Trophoblast cell (in vitro differentiated cells and primary cell): ENCODE results near the gene ACOX3.
A peak's percentile ranks its signal among the peaks of the same experiment; 100 is the strongest.

ENCODE experiments used
- DNase-seq, 2 donors: peaks; one replicate each; pipeline ENCODE4 v3.0.0-alpha.2; 2016
- H2AFZ ChIP-seq: 2 replicates; pipeline ENCODE4 v1.6.1; 2013; ENCODE audit warnings: low read length, moderate library complexity, mild to moderate bottlenecking; ENCODE audit not compliant: insufficient read depth, poor library complexity
- H2AK5ac ChIP-seq: 2 replicates; pipeline ENCODE4 v1.6.1; 2013; ENCODE audit warnings: mild to moderate bottlenecking, low read length
- H2BK120ac ChIP-seq: 2 replicates; pipeline ENCODE4 v1.6.1; 2013; ENCODE audit warnings: low read length, mild to moderate bottlenecking, moderate library complexity; ENCODE audit not compliant: insufficient read depth, poor library complexity
- H2BK12ac ChIP-seq: 2 replicates; pipeline ENCODE4 v1.6.1; 2013; ENCODE audit warnings: mild to moderate bottlenecking, low read length, moderate library complexity
- H2BK5ac ChIP-seq: 2 replicates; pipeline ENCODE4 v1.6.1; 2013; ENCODE audit warnings: low read length, low read depth, moderate library complexity, mild to moderate bottlenecking; ENCODE audit not compliant: poor library complexity
- H3K14ac ChIP-seq: 2 replicates; pipeline ENCODE4 v1.6.1; 2013; ENCODE audit warnings: mild to moderate bottlenecking, low read length
- H3K18ac ChIP-seq: 2 replicates; pipeline ENCODE4 v1.6.1; 2013; ENCODE audit warnings: mild to moderate bottlenecking, low read length
- H3K23ac ChIP-seq: 2 replicates; pipeline ENCODE4 v1.6.1; 2013; ENCODE audit warnings: low read length
- H3K27ac ChIP-seq: 2 replicates; pipeline ENCODE4 v1.5.1; 2013; ENCODE audit warnings: low read depth, mild to moderate bottlenecking, inconsistent platforms, low read length, moderate library complexity
- H3K27me3 ChIP-seq: 2 replicates; pipeline ENCODE4 v1.6.1; 2013; ENCODE audit warnings: inconsistent platforms, mild to moderate bottlenecking, low read length, moderate library complexity; ENCODE audit not compliant: insufficient read depth
- H3K36me3 ChIP-seq, 2 experiments: 1 replicate in 1 of 2; 2 replicates in 1 of 2; pipeline ENCODE4 v1.6.1; 2013; ENCODE audit warnings: low read length in 2 of 2, mild to moderate bottlenecking in 2 of 2, moderate library complexity in 1 of 2; ENCODE audit not compliant: insufficient read depth in 2 of 2, control insufficient read depth in 1 of 2
- H3K4ac ChIP-seq: 2 replicates; pipeline ENCODE4 v1.6.1; 2013; ENCODE audit warnings: low read depth, mild to moderate bottlenecking, low read length, moderate library complexity
- H3K4me1 ChIP-seq, 2 experiments: 1 replicate in 1 of 2; 2 replicates in 1 of 2; pipeline ENCODE4 v1.6.1; 2013; ENCODE audit warnings: low read length in 2 of 2, mild to moderate bottlenecking in 2 of 2, moderate library complexity in 1 of 2; ENCODE audit not compliant: insufficient read depth in 2 of 2, control insufficient read depth in 1 of 2
- H3K4me2 ChIP-seq: 2 replicates; pipeline ENCODE4 v1.6.1; 2013; ENCODE audit warnings: inconsistent platforms, mild to moderate bottlenecking, low read length, moderate library complexity
- H3K4me3 ChIP-seq: 2 replicates; pipeline ENCODE4 v1.5.1; 2013; ENCODE audit warnings: mild to moderate bottlenecking, low read depth, low read length, inconsistent platforms
- H3K79me1 ChIP-seq: one replicate; pipeline ENCODE4 v1.6.1; 2013; ENCODE audit warnings: low read length
- H3K79me2 ChIP-seq: 2 replicates; pipeline ENCODE4 v1.6.1; 2013; ENCODE audit warnings: low read length, mild to moderate bottlenecking; ENCODE audit not compliant: control insufficient read depth, insufficient read depth, poor library complexity
- H3K9ac ChIP-seq: 2 replicates; pipeline ENCODE4 v1.6.1; 2013; ENCODE audit warnings: mild to moderate bottlenecking, low read length
- H3K9me3 ChIP-seq: 2 replicates; pipeline ENCODE4 v1.6.1; 2013; ENCODE audit warnings: low read depth, mild to moderate bottlenecking, control low read depth, inconsistent platforms, low read length; ENCODE audit not compliant: insufficient read depth
- H4K12ac ChIP-seq: 2 replicates; pipeline ENCODE4 v1.6.1; 2013; ENCODE audit warnings: low read depth, mild to moderate bottlenecking, low read length, moderate library complexity
- H4K8ac ChIP-seq: 2 replicates; pipeline ENCODE4 v1.6.1; 2013; ENCODE audit warnings: low read depth, mild to moderate bottlenecking, low read length, moderate library complexity
- H4K91ac ChIP-seq: one replicate; pipeline ENCODE4 v1.6.1; 2013; ENCODE audit warnings: low read depth, mild to moderate bottlenecking, low read length, moderate library complexity
- WGBS: extraction: QIAGEN DNeasy Blood & Tissue Kit; methylation state at CpG from one replicate; pipeline ENCODE4 v1.1.7; 2013; ENCODE audit warnings: missing lambda C conversion rate; ENCODE audit not compliant: insufficient read length, insufficient coverage; ENCODE audit errors: extremely low coverage; 5-methylcytosine and 5-hydroxymethylcytosine counted together

The ACOX3 gene

GRCh38 chr4:8403173-8403753 is 37.3 kb downstream of the ACOX3 start:
- peaks cover 2% of the 10 kb centered on the region for H3K79me1 ChIP-seq
- H3K9me3 ChIP-seq, result no peaks in the 10 kb centered on the region
- no peaks in the 10 kb centered on the region for H3K4me1 ChIP-seq
- no peak overlapping the region for H4K8ac ChIP-seq
- H3K23ac ChIP-seq, result no peak overlapping the region
- peak; percentile 79 to 89 for DNase-seq
- H3K4me2 ChIP-seq, result no peak overlapping the region
- no peaks in the 10 kb centered on the region for H3K79me2 ChIP-seq
- H2BK120ac ChIP-seq, result no peak overlapping the region
- peaks cover 37 to 46% of the 10 kb centered on the region in 2 experiments for H3K36me3 ChIP-seq
- no peak overlapping the region for H4K91ac ChIP-seq
- no peak overlapping the region for H3K18ac ChIP-seq
- H2BK12ac ChIP-seq, result no peak overlapping the region
- no peak overlapping the region for H4K12ac ChIP-seq
- H3K4ac ChIP-seq, result no peak overlapping the region
- WGBS, result no CpG with 5 or more reads among the region's 12 CpGs
- no peak overlapping the region for H3K14ac ChIP-seq
- H2AFZ ChIP-seq, result no peak overlapping the region
- H3K27me3 ChIP-seq, result no peaks in the 10 kb centered on the region
- no peak overlapping the region for H3K9ac ChIP-seq
- H2AK5ac ChIP-seq, result no peak overlapping the region
- no peak overlapping the region for H3K27ac ChIP-seq
- no peak overlapping the region for H2BK5ac ChIP-seq
- no peak overlapping the region for H3K4me3 ChIP-seq

GRCh38 chr4:8402640-8403039 is 37.9 kb downstream of the ACOX3 start:
- peak overlapping the region; percentile 5 for H3K18ac ChIP-seq
- H2BK5ac ChIP-seq, result no peak overlapping the region
- peaks cover 2% of the 10 kb centered on the region for H3K79me1 ChIP-seq
- H3K14ac ChIP-seq, result no peak overlapping the region
- H3K9me3 ChIP-seq, result no peaks in the 10 kb centered on the region
- H3K9ac ChIP-seq, result no peak overlapping the region
- DNase-seq, result no peak
- H2BK12ac ChIP-seq, result peak overlapping the region; percentile 2
- H3K27me3 ChIP-seq, result no peaks in the 10 kb centered on the region
- no peaks in the 10 kb centered on the region for H3K79me2 ChIP-seq
- H4K8ac ChIP-seq, result no peak overlapping the region
- peaks cover 0 to under 1% of the 10 kb centered on the region in 2 experiments for H3K4me1 ChIP-seq
- H4K91ac ChIP-seq, result no peak overlapping the region
- H3K27ac ChIP-seq, result no peak overlapping the region
- peak overlapping the region; percentile 1 for H3K4ac ChIP-seq
- no peak overlapping the region for H3K4me2 ChIP-seq
- no CpG with 5 or more reads among the region's 14 CpGs for WGBS
- no peak overlapping the region for H2AFZ ChIP-seq
- H3K23ac ChIP-seq, result no peak overlapping the region
- peaks cover 33 to 42% of the 10 kb centered on the region in 2 experiments for H3K36me3 ChIP-seq
- H4K12ac ChIP-seq, result no peak overlapping the region
- H2AK5ac ChIP-seq, result peak overlapping the region; percentile 5
- peak overlapping the region; percentile 18 for H2BK120ac ChIP-seq
- H3K4me3 ChIP-seq, result no peak overlapping the region

GRCh38 chr4:8402181-8402597 is 38.3 kb downstream of the ACOX3 start:
- H2BK5ac ChIP-seq, result no peak overlapping the region
- no peak overlapping the region for H3K14ac ChIP-seq
- H2BK120ac ChIP-seq, result no peak overlapping the region
- H3K9me3 ChIP-seq, result no peaks in the 10 kb centered on the region
- H4K8ac ChIP-seq, result no peak overlapping the region
- H3K36me3 ChIP-seq, result peaks cover 29 to 40% of the 10 kb centered on the region in 2 experiments
- peak overlapping the region; percentile 10 for H3K18ac ChIP-seq
- H3K9ac ChIP-seq, result no peak overlapping the region
- H3K4me1 ChIP-seq, result peaks cover 0 to 4% of the 10 kb centered on the region in 2 experiments
- no peak overlapping the region for H4K91ac ChIP-seq
- WGBS, result no CpG with 5 or more reads among the region's 11 CpGs
- no peaks in the 10 kb centered on the region for H3K79me2 ChIP-seq
- no peak overlapping the region for H3K4me2 ChIP-seq
- no peak overlapping the region for H3K4me3 ChIP-seq
- H3K79me1 ChIP-seq, result peaks cover 2% of the 10 kb centered on the region
- H3K27me3 ChIP-seq, result no peaks in the 10 kb centered on the region
- no peak overlapping the region for H2AFZ ChIP-seq
- no peak overlapping the region for H2AK5ac ChIP-seq
- H2BK12ac ChIP-seq, result peak overlapping the region; percentile 5
- H3K27ac ChIP-seq, result no peak overlapping the region
- H4K12ac ChIP-seq, result no peak overlapping the region
- no peak overlapping the region for H3K23ac ChIP-seq
- no peak overlapping the region for H3K4ac ChIP-seq
- DNase-seq, result no peak

GRCh38 chr4:8401665-8402064 is 38.9 kb downstream of the ACOX3 start:
- H2BK12ac ChIP-seq, result peak overlapping the region; percentile 5

More at GRCh38 chr4:8401665-8402064, 38.9 kb downstream of the ACOX3 start:
- Histone ChIP-seq H3K14ac (no peak overlapping the region), H3K18ac (peak overlapping the region; percentile 10), H3K9ac (no peak overlapping the region), H4K8ac (no peak overlapping the region), H2AFZ (no peak overlapping the region), H3K79me2 (no peaks in the 10 kb centered on the region), H3K27ac (no peak overlapping the region), H3K9me3 (no peaks in the 10 kb centered on the region), H2BK5ac (no peak overlapping the region), H4K91ac (no peak overlapping the region), H3K23ac (no peak overlapping the region), H3K79me1 (peaks cover 2% of the 10 kb centered on the region), H3K4ac (no peak overlapping the region), H4K12ac (no peak overlapping the region), H2BK120ac (no peak overlapping the region), H3K4me1 (peaks cover 0 to 7% of the 10 kb centered on the region in 2 experiments), H3K36me3 (peaks cover 33 to 45% of the 10 kb centered on the region in 2 experiments), H2AK5ac (peak overlapping the region; percentile 20), H3K4me2 (no peak overlapping the region), H3K27me3 (no peaks in the 10 kb centered on the region), H3K4me3 (no peak overlapping the region)
- no CpG with 5 or more reads among the region's 10 CpGs for WGBS
- no peak for DNase-seq
